Subcutaneous abdominal adipose tissue (tissue), 5 donors: Measurements from ENCODE around the gene TTLL6.

Source experiments
- H3K27ac ChIP-seq: one replicate; pipeline ENCODE4 v1.7.0; 2013; ENCODE audit warnings: low read depth, mild to moderate bottlenecking, inconsistent platforms, low read length, moderate library complexity
- H3K27me3 ChIP-seq, 5 donors: one replicate each; pipeline ENCODE4 v1.7.0; 2013; ENCODE audit warnings: low read length in 5 of 5, inconsistent platforms in 1 of 5; ENCODE audit not compliant: control insufficient read depth in 5 of 5, insufficient read depth in 4 of 5
- H3K36me3 ChIP-seq, 5 donors: one replicate each; pipeline ENCODE4 v1.7.0; 2013; ENCODE audit warnings: low read length in 5 of 5; ENCODE audit not compliant: control insufficient read depth in 5 of 5, insufficient read depth in 5 of 5
- H3K4me1 ChIP-seq, 5 donors: one replicate each; pipeline ENCODE4 v1.7.0; 2013; ENCODE audit warnings: low read length in 5 of 5, mild to moderate bottlenecking in 3 of 5, moderate library complexity in 1 of 5; ENCODE audit not compliant: control insufficient read depth in 5 of 5, insufficient read depth in 5 of 5
- H3K4me3 ChIP-seq, 5 donors: one replicate each; pipeline ENCODE4 v1.7.0; 2013; ENCODE audit warnings: low read length in 5 of 5, low read depth in 1 of 5
- H3K9ac ChIP-seq, 5 donors: one replicate each; pipeline ENCODE4 v1.7.0; 2013; ENCODE audit warnings: low read length in 5 of 5, mild to moderate bottlenecking in 4 of 5, moderate library complexity in 3 of 5
- H3K9me3 ChIP-seq, 5 donors: one replicate each; pipeline ENCODE4 v1.7.0; 2013; ENCODE audit warnings: low read length in 5 of 5; ENCODE audit not compliant: control insufficient read depth in 5 of 5
- donor health status: healthy.
- donor health status: healthy.
- donor health status: healthy.
- donor health status: healthy.
- donor health status: healthy.

The TTLL6 gene

GRCh38 chr17:48769009-48769675, 47.9 kb downstream of the TTLL6 start:
- Histone ChIP-seq H3K27me3 (peaks cover 0 to 6% (median 3%) of the 10 kb centered on the region in 5 donors), H3K27ac (no peak overlapping the region), H3K9me3 (no peaks in the 10 kb centered on the region), H3K4me1 (peaks cover 0 to 8% (median 0%) of the 10 kb centered on the region in 5 donors), H3K4me3 (no peak overlapping the region), H3K9ac (no peak overlapping the region), H3K36me3 (no peaks in the 10 kb centered on the region)

- peaks cover 0 to 8% (median 0%) of the 10 kb centered on the region in 5 donors for H3K4me1 ChIP-seq
- H3K36me3 ChIP-seq = no peaks in the 10 kb centered on the region
- H3K9ac ChIP-seq = no peak overlapping the region
- H3K9me3 ChIP-seq = no peaks in the 10 kb centered on the region
- no peak overlapping the region for H3K4me3 ChIP-seq
- peaks cover 4 to 14% (median 11%) of the 10 kb centered on the region in 5 donors for H3K27me3 ChIP-seq
- no peak overlapping the region for H3K27ac ChIP-seq
Observed at GRCh38 chr17:48767263-48767774, 49.7 kb downstream of the TTLL6 start.

- H3K9me3 ChIP-seq = no peaks in the 10 kb centered on the region
- no peak overlapping the region for H3K27ac ChIP-seq
- peaks cover 13 to 40% (median 35%) of the 10 kb centered on the region in 5 donors for H3K27me3 ChIP-seq
Observed at GRCh38 chr17:48761114-48761513, 55.9 kb downstream of the TTLL6 start.

GRCh38 chr17:48760411-48760810, 56.6 kb downstream of the TTLL6 start:
- H3K27me3 ChIP-seq = peaks cover 17 to 43% (median 37%) of the 10 kb centered on the region in 5 donors

More at GRCh38 chr17:48761114-48761513, 55.9 kb downstream of the TTLL6 start:
- H3K4me3 ChIP-seq = no peak overlapping the region
- H3K36me3 ChIP-seq = no peaks in the 10 kb centered on the region
- H3K4me1 ChIP-seq = peaks cover 0 to 13% (median 0%) of the 10 kb centered on the region in 5 donors
- no peak overlapping the region for H3K9ac ChIP-seq

GRCh38 chr17:48759288-48759687, 57.7 kb downstream of the TTLL6 start:
- Histone ChIP-seq H3K27ac (no peak overlapping the region), H3K4me3 (no peak overlapping the region), H3K9ac (no peak overlapping the region), H3K36me3 (no peaks in the 10 kb centered on the region), H3K9me3 (no peaks in the 10 kb centered on the region), H3K4me1 (peaks cover 0 to 25% (median 10%) of the 10 kb centered on the region in 5 donors), H3K27me3 (peaks cover 27 to 53% (median 48%) of the 10 kb centered on the region in 5 donors)

More at GRCh38 chr17:48760411-48760810, 56.6 kb downstream of the TTLL6 start:
- Histone ChIP-seq H3K36me3 (no peaks in the 10 kb centered on the region), H3K4me3 (no peak overlapping the region), H3K27ac (no peak overlapping the region), H3K9ac (no peak overlapping the region), H3K4me1 (peaks cover 0 to 14% (median under 1%) of the 10 kb centered on the region in 5 donors), H3K9me3 (no peaks in the 10 kb centered on the region)

- Histone ChIP-seq H3K27me3 (peaks cover 38 to 66% (median 58%) of the 10 kb centered on the region in 5 donors), H3K9ac (no peak overlapping the region), H3K9me3 (no peaks in the 10 kb centered on the region), H3K27ac (no peak overlapping the region), H3K36me3 (no peaks in the 10 kb centered on the region), H3K4me3 (no peak overlapping the region), H3K4me1 (peaks cover 1 to 38% (median 21%) of the 10 kb centered on the region in 5 donors)
Observed at GRCh38 chr17:48757524-48757961, 59.5 kb downstream of the TTLL6 start.

GRCh38 chr17:48756830-48757251, 60.2 kb downstream of the TTLL6 start:
- no peak overlapping the region for H3K4me3 ChIP-seq
- no peak overlapping the region for H3K9ac ChIP-seq
- no peak overlapping the region for H3K27ac ChIP-seq
- no peaks in the 10 kb centered on the region for H3K9me3 ChIP-seq
- H3K36me3 ChIP-seq = no peaks in the 10 kb centered on the region
- peaks cover 45 to 69% (median 59%) of the 10 kb centered on the region in 5 donors for H3K27me3 ChIP-seq
- peaks cover 1 to 38% (median 21%) of the 10 kb centered on the region in 5 donors for H3K4me1 ChIP-seq

GRCh38 chr17:48755356-48755755, 61.7 kb downstream of the TTLL6 start:
- Histone ChIP-seq H3K4me1 (peaks cover 1 to 36% (median 21%) of the 10 kb centered on the region in 5 donors), H3K27ac (no peak overlapping the region), H3K27me3 (peaks cover 56 to 77% (median 66%) of the 10 kb centered on the region in 5 donors), H3K36me3 (no peaks in the 10 kb centered on the region), H3K4me3 (no peak overlapping the region), H3K9ac (no peak overlapping the region), H3K9me3 (no peaks in the 10 kb centered on the region)

- no peak overlapping the region for H3K27ac ChIP-seq
- peaks cover 61 to 83% (median 73%) of the 10 kb centered on the region in 5 donors for H3K27me3 ChIP-seq
- H3K36me3 ChIP-seq = no peaks in the 10 kb centered on the region
- H3K9me3 ChIP-seq = no peaks in the 10 kb centered on the region
- no peak overlapping the region for H3K9ac ChIP-seq
- no peak overlapping the region for H3K4me3 ChIP-seq
- peaks cover 1 to 36% (median 21%) of the 10 kb centered on the region in 5 donors for H3K4me1 ChIP-seq
Observed at GRCh38 chr17:48754500-48755261, 62.3 kb downstream of the TTLL6 start.
